Mesothelial cell of epicardium (in vitro differentiated cells): ENCODE data around the gene INHBA. TPM values are rescaled to one million over a fixed set of nuclear protein-coding genes. Genes with fewer than 3 reads are reported as not detected.

Experiments used
- DNase-seq, 2 experiments: peaks; one replicate each; pipeline ENCODE4 v3.0.0; 2021; ENCODE audit warnings: low spot score in 2 of 2; ENCODE audit not compliant: unreplicated experiment in 2 of 2
- H3K27ac Mint-ChIP-seq: 2 replicates; pipeline ENCODE4 v1.8.0; 2021; ENCODE audit warnings: mixed read lengths
- H3K27me3 Mint-ChIP-seq: 2 replicates; pipeline ENCODE4 v1.8.0; 2021; ENCODE audit warnings: low read depth, mixed read lengths
- H3K36me3 Mint-ChIP-seq: 2 replicates; pipeline ENCODE4 v1.8.0; 2021; ENCODE audit warnings: mixed read lengths
- H3K4me1 Mint-ChIP-seq: 2 replicates; pipeline ENCODE4 v1.8.0; 2021; ENCODE audit warnings: mixed read lengths
- H3K4me3 Mint-ChIP-seq: 2 replicates; pipeline ENCODE4 v1.8.0; 2021; ENCODE audit warnings: mild to moderate bottlenecking, moderate library complexity, mixed read lengths
- H3K9me3 Mint-ChIP-seq: 2 replicates; pipeline ENCODE4 v1.8.0; 2021; ENCODE audit warnings: mixed read lengths
- CTCF ChIP-seq: fragments of 200-600 bp; sonication (generic); IDR thresholded peaks from one replicate; pipeline ENCODE4 v1.5.0; 2021; ENCODE audit warnings: antibody characterized with exemption; ENCODE audit not compliant: unreplicated experiment
- total RNA-seq: library from RNA; stranded (reverse); gene quantifications from 3 replicates; pipeline ENCODE4 v1.2.1, GENCODE V29; 2021

INHBA gene
- total RNA-seq, 1 donor from 2014 or later = 50.6 TPM

GRCh38 chr7:41732843-41733306 lies 30.0 kb upstream of the INHBA start:
- Mint-ChIP-seq H3K9me3 (peaks cover 5% of the 10 kb centered on the region), H3K27me3 (peaks cover 6% of the 10 kb centered on the region), H3K27ac (no peak overlapping the region), H3K4me1 (peaks cover 28% of the 10 kb centered on the region), H3K4me3 (no peak overlapping the region), H3K36me3 (peaks cover 2% of the 10 kb centered on the region)
- no peak for TF ChIP-seq CTCF
- no peak for DNase-seq

- Mint-ChIP-seq H3K9me3 (peaks cover 5% of the 10 kb centered on the region), H3K4me3 (no peak overlapping the region), H3K36me3 (peaks cover 2% of the 10 kb centered on the region), H3K4me1 (peaks cover 30% of the 10 kb centered on the region), H3K27me3 (peaks cover 6% of the 10 kb centered on the region), H3K27ac (no peak overlapping the region)
- DNase-seq = no peak
- TF ChIP-seq CTCF = no peak
Observed at GRCh38 chr7:41732436-41732785, 29.5 kb upstream of the INHBA start.

- H3K4me1 Mint-ChIP-seq = peaks cover 34% of the 10 kb centered on the region
- no peak overlapping the region for H3K4me3 Mint-ChIP-seq
- peaks cover 5% of the 10 kb centered on the region for H3K9me3 Mint-ChIP-seq
- peak; percentile 33 for TF ChIP-seq CTCF
- H3K27ac Mint-ChIP-seq = no peak overlapping the region
- DNase-seq = no peak
- H3K27me3 Mint-ChIP-seq = peaks cover 6% of the 10 kb centered on the region
- peaks cover 2% of the 10 kb centered on the region for H3K36me3 Mint-ChIP-seq
Observed at GRCh38 chr7:41731493-41732435, 28.9 kb upstream of the INHBA start.

GRCh38 chr7:41730668-41731067 lies 27.8 kb upstream of the INHBA start:
- no peak overlapping the region for H3K4me3 Mint-ChIP-seq
- peak overlapping the region; percentile 1 for H3K27ac Mint-ChIP-seq
- TF ChIP-seq CTCF = no peak
- peaks cover 40% of the 10 kb centered on the region for H3K4me1 Mint-ChIP-seq
- DNase-seq = no peak
- peaks cover 2% of the 10 kb centered on the region for H3K36me3 Mint-ChIP-seq
- H3K27me3 Mint-ChIP-seq = peaks cover 6% of the 10 kb centered on the region
- H3K9me3 Mint-ChIP-seq = peaks cover 5% of the 10 kb centered on the region

- Mint-ChIP-seq H3K27ac (no peak overlapping the region), H3K9me3 (peaks cover 5% of the 10 kb centered on the region), H3K4me3 (no peak overlapping the region), H3K27me3 (peaks cover 6% of the 10 kb centered on the region), H3K36me3 (peaks cover 2% of the 10 kb centered on the region), H3K4me1 (peaks cover 40% of the 10 kb centered on the region)
- no peak for DNase-seq
- TF ChIP-seq CTCF = no peak
Observed at GRCh38 chr7:41730161-41730560, 27.3 kb upstream of the INHBA start.
